ENCODE data around the gene OR51A2.
"Not testable (repeated sequence)": the region's sequence is repeated elsewhere in the genome, so short reads cannot be mapped to it uniquely, and the experiment has no call there.

The OR51A2 gene

DNA sequence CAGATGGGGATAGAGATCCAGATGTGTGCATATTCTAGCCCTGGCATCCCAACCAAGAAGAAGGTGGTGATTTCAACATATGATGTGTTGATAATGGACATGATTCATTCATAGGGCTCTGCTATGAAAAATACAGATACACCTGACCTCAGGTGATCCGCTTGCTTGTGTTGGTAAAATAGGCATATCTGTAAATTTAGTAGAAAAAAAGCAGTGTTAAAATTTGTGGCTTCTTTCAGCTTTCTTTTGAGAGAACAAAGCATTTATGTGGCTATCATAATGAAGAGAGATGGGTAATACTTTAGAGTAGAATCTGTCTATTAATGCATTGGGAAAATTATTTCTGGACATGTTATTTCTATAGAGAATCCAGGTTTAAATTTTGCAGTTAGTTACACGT, at the start of gene OR51A2:
OR51A2 (minus strand) TSS at position 101 of the 400 bp plus-strand sequence; CDS start at position 101, 0 bp downstream.
- not testable (repeated sequence) for H3K27ac ChIP-seq

GRCh38 chr11:5004424-5005274, 49.1 kb upstream of the OR51A2 start:
- H3K27ac ChIP-seq = no peak overlapping the region
- TF ChIP-seq CTCF (IDR thresholded peaks at IDR 0.05) = peak; percentile 76
- TF ChIP-seq ZFX (IDR thresholded peaks at IDR 0.05; ENCODE audit: borderline replicate concordance) = no peak

GRCh38 chr11:4994551-4994950, 39.0 kb upstream of the OR51A2 start, which contains the start of gene OR51L1:
OR51L1 (plus strand) TSS chr11:4994851; CDS start chr11:4998983, 4,132 bp downstream.
- no peak within 1 kb of the TSS for H3K27ac ChIP-seq
- TF ChIP-seq ZFX (IDR thresholded peaks at IDR 0.05; ENCODE audit: borderline replicate concordance) (no peak), CTCF (IDR thresholded peaks at IDR 0.05) (no peak)

- TF ChIP-seq ZFX (IDR thresholded peaks at IDR 0.05; ENCODE audit: borderline replicate concordance) = no peak
Measured at GRCh38 chr11:4991060-4991459, 35.5 kb upstream of the OR51A2 start.

GRCh38 chr11:4983841-4984240, 28.3 kb upstream of the OR51A2 start:
- TF ChIP-seq CTCF (IDR thresholded peaks at IDR 0.05) (no peak), ZFX (IDR thresholded peaks at IDR 0.05; ENCODE audit: borderline replicate concordance) (no peak)
- H3K27ac ChIP-seq = no peak overlapping the region

More at GRCh38 chr11:4991060-4991459, 35.5 kb upstream of the OR51A2 start:
- no peak overlapping the region for H3K27ac ChIP-seq

- TF ChIP-seq CTCF (IDR thresholded peaks at IDR 0.05) (no peak), ZFX (IDR thresholded peaks at IDR 0.05; ENCODE audit: borderline replicate concordance) (no peak)
- no peak overlapping the region for H3K27ac ChIP-seq
Measured at GRCh38 chr11:4982678-4983077, 27.2 kb upstream of the OR51A2 start.

- H3K27ac ChIP-seq = no peak overlapping the region
- TF ChIP-seq CTCF (IDR thresholded peaks at IDR 0.05) (no peak), ZFX (IDR thresholded peaks at IDR 0.05; ENCODE audit: borderline replicate concordance) (no peak)
Measured at GRCh38 chr11:4979036-4979435, 23.5 kb upstream of the OR51A2 start.

DNA sequence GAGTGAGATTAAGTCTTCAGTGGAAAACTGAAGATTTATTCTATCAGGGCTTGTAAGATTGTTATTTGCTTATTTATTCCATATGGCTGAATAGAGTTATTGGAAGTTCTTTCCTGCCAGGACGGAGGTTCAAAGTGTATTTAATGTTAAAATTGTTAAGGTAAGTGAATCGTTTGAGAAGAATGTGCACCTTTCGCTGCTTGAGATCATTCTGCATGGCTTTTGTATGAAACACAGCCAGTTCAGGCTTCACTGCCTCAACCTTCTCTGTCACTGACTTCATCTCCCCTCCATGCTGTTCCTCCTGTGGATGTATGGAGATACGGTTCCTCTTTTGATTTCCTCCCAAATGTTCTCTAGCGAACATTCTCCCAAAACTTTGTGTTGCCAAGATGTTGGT, 19.9 kb upstream of the OR51A2 start:
- no peak overlapping the region for H3K27ac ChIP-seq
- TF ChIP-seq CTCF (IDR thresholded peaks at IDR 0.05) (no peak), ZFX (IDR thresholded peaks at IDR 0.05; ENCODE audit: borderline replicate concordance) (no peak)
